AG09319 (cell line): ENCODE data around the gene GPC2.

Experiments
- DNase-seq: peaks from one replicate; pipeline ENCODE4 v3.0.0-alpha.2; 2010; ENCODE audit warnings: low read depth; ENCODE audit errors: extremely low read depth
- TF ChIP-seq, protein P1 (sequence below): IDR thresholded peaks from 2 replicates; pipeline ENCODE4 v1.5.1; 2011; ENCODE audit warnings: low read depth, mild to moderate bottlenecking, inconsistent platforms, low read length, moderate library complexity

The GPC2 gene

DNA sequence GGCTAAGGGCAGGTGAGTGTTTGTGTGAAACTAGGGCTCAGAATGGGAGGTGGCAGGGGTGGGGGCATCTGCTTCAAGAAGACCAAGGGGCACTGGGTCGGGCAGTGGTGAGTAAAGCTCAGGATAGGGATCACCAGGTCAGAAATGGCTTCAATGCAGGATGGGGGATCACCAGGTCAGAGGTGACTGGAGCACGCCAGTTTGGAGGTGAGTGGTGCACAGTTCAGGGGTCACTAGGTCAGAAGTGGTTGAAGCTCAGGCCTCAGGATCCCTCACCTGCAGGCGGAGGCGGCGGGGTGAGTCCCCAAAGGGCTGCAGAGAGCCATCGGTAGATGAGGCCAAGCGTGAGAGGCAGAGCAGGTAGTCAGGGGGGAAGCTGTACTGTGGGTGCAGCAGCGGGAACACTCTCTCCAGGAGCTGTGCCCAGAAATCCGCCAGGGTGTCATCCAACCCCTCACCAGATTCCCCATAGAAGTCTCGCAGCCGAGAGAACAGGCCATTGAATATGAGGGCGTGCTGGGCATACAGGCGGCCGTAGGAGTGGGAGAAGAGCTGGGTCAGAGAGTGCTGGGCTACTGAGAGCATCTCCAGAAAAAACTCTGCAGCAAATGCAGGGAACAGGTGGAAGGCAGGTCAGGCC, 1.8 kb downstream of the GPC2 start:
- TF ChIP-seq, protein P1, sequence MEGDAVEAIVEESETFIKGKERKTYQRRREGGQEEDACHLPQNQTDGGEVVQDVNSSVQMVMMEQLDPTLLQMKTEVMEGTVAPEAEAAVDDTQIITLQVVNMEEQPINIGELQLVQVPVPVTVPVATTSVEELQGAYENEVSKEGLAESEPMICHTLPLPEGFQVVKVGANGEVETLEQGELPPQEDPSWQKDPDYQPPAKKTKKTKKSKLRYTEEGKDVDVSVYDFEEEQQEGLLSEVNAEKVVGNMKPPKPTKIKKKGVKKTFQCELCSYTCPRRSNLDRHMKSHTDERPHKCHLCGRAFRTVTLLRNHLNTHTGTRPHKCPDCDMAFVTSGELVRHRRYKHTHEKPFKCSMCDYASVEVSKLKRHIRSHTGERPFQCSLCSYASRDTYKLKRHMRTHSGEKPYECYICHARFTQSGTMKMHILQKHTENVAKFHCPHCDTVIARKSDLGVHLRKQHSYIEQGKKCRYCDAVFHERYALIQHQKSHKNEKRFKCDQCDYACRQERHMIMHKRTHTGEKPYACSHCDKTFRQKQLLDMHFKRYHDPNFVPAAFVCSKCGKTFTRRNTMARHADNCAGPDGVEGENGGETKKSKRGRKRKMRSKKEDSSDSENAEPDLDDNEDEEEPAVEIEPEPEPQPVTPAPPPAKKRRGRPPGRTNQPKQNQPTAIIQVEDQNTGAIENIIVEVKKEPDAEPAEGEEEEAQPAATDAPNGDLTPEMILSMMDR, result no peak
- DNase-seq, result no peak

DNA sequence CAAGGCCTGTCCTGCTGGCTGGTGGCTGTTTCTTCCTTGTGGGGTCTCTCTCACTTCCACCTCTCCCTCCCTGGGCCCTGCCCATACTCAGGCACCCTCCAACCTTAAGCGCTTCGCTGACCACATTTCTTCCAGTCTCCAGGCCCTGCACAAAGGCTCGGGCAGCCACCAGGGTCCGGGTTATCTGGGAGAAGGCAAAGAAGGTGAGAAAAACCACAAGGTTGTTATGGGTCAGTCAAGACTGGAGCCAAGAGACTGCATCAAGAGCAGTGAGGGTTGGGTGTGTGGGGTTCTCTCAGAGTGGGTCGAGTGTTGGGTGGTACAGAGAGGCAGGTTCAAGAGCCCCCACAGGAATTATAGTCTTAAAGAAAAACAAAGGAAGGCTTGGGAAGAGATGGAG, 2.6 kb downstream of the GPC2 start:
- TF ChIP-seq, protein P1, result no peak
- DNase-seq, result no peak

DNA sequence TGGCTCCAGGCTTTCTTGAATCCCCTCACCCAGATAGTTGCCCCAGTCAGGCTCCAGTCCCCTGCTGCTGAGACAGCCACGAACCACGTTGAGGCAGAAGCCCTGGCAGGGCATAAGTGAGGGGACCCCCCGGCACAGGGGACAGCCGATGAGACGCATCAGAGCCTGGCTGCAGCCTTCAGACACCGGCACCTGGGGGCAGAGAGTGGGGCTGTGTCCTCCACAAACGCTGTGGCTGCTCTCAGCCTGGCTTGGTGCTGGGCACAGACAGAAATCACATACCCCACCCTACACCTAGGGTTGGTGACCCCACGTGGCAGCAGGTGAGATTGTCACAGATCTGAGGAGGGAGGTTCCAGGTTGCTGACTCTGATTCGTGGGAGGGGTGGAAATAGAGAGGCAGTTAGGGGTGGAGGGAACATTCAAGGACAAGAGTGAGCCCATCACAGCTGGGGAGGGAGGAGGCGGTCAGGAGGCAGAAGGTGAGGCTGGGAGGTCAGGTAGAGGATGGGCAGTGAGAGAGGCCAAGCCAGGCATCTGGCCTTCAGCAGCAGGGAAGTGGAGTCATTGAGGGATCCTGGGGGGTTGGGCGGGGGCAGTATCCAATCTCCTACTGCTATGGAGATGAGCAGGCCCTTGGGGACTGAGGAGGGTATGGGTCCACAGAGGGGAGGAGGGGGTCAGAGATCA, 3.2 kb downstream of the GPC2 start:
- DNase-seq, result no peak
- TF ChIP-seq, protein P1, result no peak

DNA sequence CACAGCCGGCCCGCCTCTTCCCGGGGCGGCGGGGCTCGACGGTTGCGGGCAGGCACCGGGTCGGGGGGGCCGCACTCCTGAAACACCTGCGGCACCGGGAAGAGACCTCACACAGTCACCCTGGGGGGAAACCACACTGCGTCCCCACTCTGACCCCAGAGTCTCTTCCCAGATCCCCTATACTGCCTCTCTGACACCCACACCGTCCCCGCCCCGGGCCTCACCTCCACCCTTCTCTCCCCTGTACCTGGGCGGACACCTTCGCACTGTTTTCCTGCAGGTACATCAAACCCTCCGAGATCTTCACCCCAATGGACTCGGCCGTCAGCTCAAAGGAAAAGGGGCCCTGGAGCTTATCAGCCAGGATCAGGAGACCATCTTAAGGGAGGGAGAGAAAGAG, 5.3 kb downstream of the GPC2 start:
- DNase-seq, result no peak
- TF ChIP-seq, protein P1, result no peak

DNA sequence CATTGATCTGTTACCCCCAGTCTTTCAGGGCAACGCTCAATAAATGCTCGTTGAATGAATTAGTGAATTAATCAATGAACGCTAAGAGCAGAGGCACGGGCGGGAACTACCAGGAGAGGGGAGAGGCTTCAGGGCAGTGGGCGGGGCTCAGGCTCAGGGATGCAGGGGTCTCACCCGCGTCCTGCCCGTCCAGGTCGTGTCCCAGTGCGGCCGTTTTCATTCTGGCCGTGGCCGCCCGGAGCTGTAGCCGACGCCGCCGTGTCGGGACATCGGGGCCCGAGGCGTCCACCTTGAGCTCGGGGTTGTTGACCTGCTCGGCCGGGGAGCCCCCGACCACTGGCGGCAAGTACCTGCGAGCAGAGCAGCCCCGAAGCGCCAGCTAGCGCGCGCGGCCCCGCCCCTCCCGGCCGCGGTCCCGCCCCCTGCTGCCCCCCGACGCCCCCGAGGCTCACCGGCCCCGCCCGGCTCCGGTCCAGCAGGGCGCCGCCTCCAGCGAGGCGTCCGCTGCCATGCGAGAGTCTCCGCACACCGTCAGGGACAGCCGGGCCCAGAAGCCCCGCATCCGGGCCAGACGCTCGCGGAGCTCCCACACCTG, 6.0 kb downstream of the GPC2 start:
- no peak for DNase-seq
- TF ChIP-seq, protein P1, result no peak

DNA sequence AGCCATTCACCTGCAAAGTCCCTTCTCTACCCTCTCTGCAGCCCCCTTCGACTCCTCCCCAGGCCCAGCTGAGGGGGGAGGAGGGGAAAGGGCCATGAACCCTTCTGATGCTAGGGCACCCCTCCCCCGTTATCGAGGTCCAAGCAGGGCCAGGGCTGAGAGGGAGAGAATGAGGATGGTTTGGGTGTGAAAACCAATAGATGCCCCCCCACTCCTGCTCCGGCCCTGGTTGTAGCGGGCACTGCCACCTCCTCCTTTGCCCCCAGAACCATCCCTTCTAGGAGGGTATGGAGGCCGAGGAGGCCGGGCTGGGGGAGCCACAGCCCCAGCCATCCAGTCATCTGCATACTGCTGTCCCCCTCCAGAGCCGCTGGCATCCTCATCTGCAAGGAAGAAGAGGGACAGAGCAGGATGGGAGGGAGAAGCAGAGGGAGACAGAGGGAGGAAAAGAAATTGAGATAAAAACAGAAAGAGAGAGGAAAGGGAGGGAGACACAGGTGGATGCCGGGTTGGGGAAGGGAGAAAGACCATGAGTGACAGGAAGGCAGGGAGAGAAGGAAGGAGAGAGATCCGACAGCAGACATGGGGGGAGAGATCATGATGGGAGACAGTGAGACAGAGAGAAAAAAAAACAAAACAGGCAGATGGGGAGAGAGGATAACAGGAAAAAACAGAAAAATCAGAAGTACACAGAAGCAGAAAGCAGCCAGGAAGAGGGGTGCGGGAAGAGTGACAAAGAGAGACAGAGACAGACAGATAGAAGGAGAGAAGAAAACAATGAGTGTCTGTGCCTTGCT, 6.9 kb downstream of the GPC2 start:
- TF ChIP-seq, protein P1, result no peak
- DNase-seq, result no peak
